ENCODE measurements around the gene CACNA1F. TPM values are rescaled to one million over a fixed set of nuclear protein-coding genes. Genes with fewer than 3 reads are reported as not detected.

The CACNA1F gene
- total and polyA plus RNA-seq, 2 donors: 0.05 to 0.10 TPM

- Histone ChIP-seq H3K4me3 (ENCODE audit: low read depth, low read length) (no peak overlapping the region), H3K27ac (ENCODE audit: low read depth) (no peak overlapping the region), H3K4me1 (ENCODE audit: insufficient read depth) (no peaks in the 10 kb centered on the region), H3K36me3 (ENCODE audit: insufficient read depth) (no peaks in the 10 kb centered on the region)
- DNase-seq (ENCODE audit: extremely low spot score): no peak
- 22% methylated on average over 28 of the region's 28 CpGs for WGBS
Observed at GRCh38 chrX:49209434-49210251, 23.5 kb downstream of the CACNA1F start.

- 88% methylated on average over 5 of the region's 5 CpGs for WGBS
- Histone ChIP-seq H3K36me3 (ENCODE audit: insufficient read depth) (no peaks in the 10 kb centered on the region), H3K4me1 (ENCODE audit: insufficient read depth) (no peaks in the 10 kb centered on the region), H3K27ac (ENCODE audit: low read depth) (no peak overlapping the region), H3K4me3 (ENCODE audit: low read depth, low read length) (no peak overlapping the region)
- DNase-seq (ENCODE audit: extremely low spot score): no peak
Observed at GRCh38 chrX:49208399-49208798, 24.7 kb downstream of the CACNA1F start.

DNA sequence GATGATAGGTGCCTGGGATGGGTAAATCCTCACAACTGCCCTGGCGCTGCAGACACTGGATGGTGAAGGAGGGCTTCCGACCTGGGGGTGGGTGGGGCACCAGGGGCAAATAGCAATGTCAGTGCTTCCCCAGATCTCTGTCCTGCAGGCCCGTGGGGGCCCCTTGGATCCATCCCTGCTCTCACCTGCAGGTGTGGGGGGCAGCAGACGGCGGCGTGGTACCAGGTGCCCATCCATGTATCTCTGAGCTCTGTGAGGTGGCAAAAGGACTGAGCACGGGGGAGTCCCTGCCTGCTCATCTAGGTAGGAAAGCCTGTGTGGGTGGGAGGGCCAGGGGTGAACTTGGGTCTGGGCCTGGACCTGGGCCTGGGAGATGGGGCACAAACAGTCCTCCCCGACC lies 26.6 kb downstream of the CACNA1F start:
- Histone ChIP-seq H3K36me3 (ENCODE audit: insufficient read depth) (no peaks in the 10 kb centered on the region), H3K4me1 (ENCODE audit: insufficient read depth) (no peaks in the 10 kb centered on the region), H3K27ac (ENCODE audit: low read depth) (no peak overlapping the region), H3K4me3 (ENCODE audit: low read depth, low read length) (no peak overlapping the region)
- no peak for DNase-seq (ENCODE audit: extremely low spot score)
- WGBS: 86% methylated on average over 8 of the region's 8 CpGs

DNA sequence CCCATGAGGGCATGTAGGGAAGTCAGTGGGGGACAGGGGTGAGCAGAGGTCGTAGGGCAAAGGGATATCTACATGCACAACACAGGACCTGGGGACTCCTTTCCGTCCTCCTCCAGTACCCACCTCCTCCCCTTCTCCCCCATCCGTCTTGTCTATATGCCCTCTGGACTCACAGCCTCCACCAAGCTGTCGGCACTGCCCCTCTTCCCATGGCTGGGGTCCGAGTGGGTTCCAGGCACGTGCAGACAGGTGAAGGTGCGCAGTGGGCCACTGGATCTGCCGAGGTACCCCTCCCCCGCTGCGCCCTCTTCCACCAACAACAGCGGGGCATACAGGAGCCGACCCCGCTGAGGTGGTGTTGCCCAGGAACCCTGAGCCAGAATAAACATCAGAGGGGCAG lies 27.7 kb downstream of the CACNA1F start:
- 84% methylated on average over 13 of the region's 13 CpGs for WGBS
- Histone ChIP-seq H3K4me1 (ENCODE audit: insufficient read depth) (no peaks in the 10 kb centered on the region), H3K27ac (ENCODE audit: low read depth) (no peak overlapping the region), H3K36me3 (ENCODE audit: insufficient read depth) (no peaks in the 10 kb centered on the region), H3K4me3 (ENCODE audit: low read depth, low read length) (no peak overlapping the region)
- DNase-seq (ENCODE audit: extremely low spot score): no peak

GRCh38 chrX:49204709-49205108 lies 28.4 kb downstream of the CACNA1F start:
- H3K27ac ChIP-seq (ENCODE audit: low read depth): no peak overlapping the region
- H3K4me3 ChIP-seq (ENCODE audit: low read depth, low read length): no peak overlapping the region
- H3K4me1 ChIP-seq (ENCODE audit: insufficient read depth): no peaks in the 10 kb centered on the region
- no peak for DNase-seq (ENCODE audit: extremely low spot score)
- H3K36me3 ChIP-seq (ENCODE audit: insufficient read depth): no peaks in the 10 kb centered on the region
- 46% methylated on average over 4 of the region's 4 CpGs for WGBS

DNA sequence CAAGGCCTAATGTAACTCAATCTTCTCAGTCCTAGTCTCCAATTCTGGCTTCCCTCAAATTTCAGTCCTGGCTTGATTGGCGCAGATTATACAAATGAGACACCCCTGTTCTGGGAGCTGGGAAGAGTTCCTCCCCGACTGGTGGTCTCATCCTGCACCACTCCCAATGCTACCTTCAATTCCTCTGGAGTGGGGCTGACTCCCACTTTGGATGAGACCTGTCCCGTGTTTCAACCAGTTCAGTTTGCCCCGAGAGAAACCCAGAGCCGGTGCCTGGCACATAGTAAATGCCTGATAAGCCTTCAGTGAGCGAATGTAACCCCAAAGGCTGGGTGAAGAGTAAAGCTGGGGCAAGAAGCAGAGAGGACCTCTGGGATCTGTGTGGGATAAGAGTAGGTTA lies 29.1 kb downstream of the CACNA1F start:
- DNase-seq (ENCODE audit: extremely low spot score): no peak
- H3K4me3 ChIP-seq (ENCODE audit: low read depth, low read length): no peak overlapping the region
- 86% methylated on average over 6 of the region's 6 CpGs for WGBS
- no peak overlapping the region for H3K27ac ChIP-seq (ENCODE audit: low read depth)
- H3K36me3 ChIP-seq (ENCODE audit: insufficient read depth): no peaks in the 10 kb centered on the region
- no peaks in the 10 kb centered on the region for H3K4me1 ChIP-seq (ENCODE audit: insufficient read depth)

- Histone ChIP-seq H3K4me1 (ENCODE audit: insufficient read depth) (no peaks in the 10 kb centered on the region), H3K36me3 (ENCODE audit: insufficient read depth) (no peaks in the 10 kb centered on the region), H3K27ac (ENCODE audit: low read depth) (no peak overlapping the region), H3K4me3 (ENCODE audit: low read depth, low read length) (no peak overlapping the region)
- 61% methylated on average over 3 of the region's 3 CpGs for WGBS
- no peak for DNase-seq (ENCODE audit: extremely low spot score)
Observed at GRCh38 chrX:49203536-49203935, 29.6 kb downstream of the CACNA1F start.

DNA sequence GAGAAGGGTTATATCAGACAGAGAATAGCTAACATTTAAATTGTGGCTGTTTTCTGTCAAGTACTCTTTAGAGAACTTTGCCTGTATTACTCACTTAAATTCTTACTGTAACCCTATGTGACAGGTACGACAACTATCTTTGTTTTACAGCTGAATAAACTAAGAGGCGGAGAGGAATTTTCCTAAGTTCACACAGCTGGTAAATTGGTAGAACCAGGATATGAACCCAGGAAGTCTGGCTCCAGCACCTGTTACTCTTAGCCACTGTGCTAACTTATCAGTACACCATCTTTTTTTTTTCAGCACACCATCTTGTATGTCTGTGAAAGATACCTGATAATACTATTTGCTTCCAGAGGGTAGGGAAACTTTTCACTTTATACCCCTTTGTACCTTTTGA lies 31.1 kb downstream of the CACNA1F start:
- no peak for DNase-seq (ENCODE audit: extremely low spot score)
- WGBS: 74% methylated on average over 2 of the region's 2 CpGs
- no peak overlapping the region for H3K4me3 ChIP-seq (ENCODE audit: low read depth, low read length)
- H3K4me1 ChIP-seq (ENCODE audit: insufficient read depth): no peaks in the 10 kb centered on the region
- no peak overlapping the region for H3K27ac ChIP-seq (ENCODE audit: low read depth)
- no peaks in the 10 kb centered on the region for H3K36me3 ChIP-seq (ENCODE audit: insufficient read depth)

GRCh38 chrX:49199906-49200771 lies 33.0 kb downstream of the CACNA1F start, which contains the start of gene SYP:
Gene SYP, minus strand, starts transcription at chrX:49200193. Its CDS starts 7 bp downstream, at chrX:49200186.
- peak; percentile 43 for DNase-seq (ENCODE audit: extremely low spot score)
- H3K4me3 ChIP-seq (ENCODE audit: low read depth, low read length): peak within 1 kb of the TSS; percentile 10
- H3K36me3 ChIP-seq (ENCODE audit: insufficient read depth): no peaks in the 10 kb centered on the region
- WGBS: under 1% methylated on average over 59 of the region's 61 CpGs
- no peak within 1 kb of the TSS for H3K27ac ChIP-seq (ENCODE audit: low read depth)
- no peaks in the 10 kb centered on the region for H3K4me1 ChIP-seq (ENCODE audit: insufficient read depth)

GRCh38 chrX:49199315-49199595 lies 33.9 kb downstream of the CACNA1F start:
- 6% methylated on average over 11 of the region's 11 CpGs for WGBS
- Histone ChIP-seq H3K27ac (ENCODE audit: low read depth) (no peak overlapping the region), H3K4me3 (ENCODE audit: low read depth, low read length) (no peak overlapping the region), H3K4me1 (ENCODE audit: insufficient read depth) (no peaks in the 10 kb centered on the region), H3K36me3 (ENCODE audit: insufficient read depth) (no peaks in the 10 kb centered on the region)
- DNase-seq (ENCODE audit: extremely low spot score): no peak

GRCh38 chrX:49198540-49199314 lies 34.4 kb downstream of the CACNA1F start:
- no peak overlapping the region for H3K27ac ChIP-seq (ENCODE audit: low read depth)
- DNase-seq (ENCODE audit: extremely low spot score): no peak
- H3K36me3 ChIP-seq (ENCODE audit: insufficient read depth): no peaks in the 10 kb centered on the region
- no peaks in the 10 kb centered on the region for H3K4me1 ChIP-seq (ENCODE audit: insufficient read depth)
- WGBS: 15% methylated on average over 12 of the region's 12 CpGs
- H3K4me3 ChIP-seq (ENCODE audit: low read depth, low read length): no peak overlapping the region

DNA sequence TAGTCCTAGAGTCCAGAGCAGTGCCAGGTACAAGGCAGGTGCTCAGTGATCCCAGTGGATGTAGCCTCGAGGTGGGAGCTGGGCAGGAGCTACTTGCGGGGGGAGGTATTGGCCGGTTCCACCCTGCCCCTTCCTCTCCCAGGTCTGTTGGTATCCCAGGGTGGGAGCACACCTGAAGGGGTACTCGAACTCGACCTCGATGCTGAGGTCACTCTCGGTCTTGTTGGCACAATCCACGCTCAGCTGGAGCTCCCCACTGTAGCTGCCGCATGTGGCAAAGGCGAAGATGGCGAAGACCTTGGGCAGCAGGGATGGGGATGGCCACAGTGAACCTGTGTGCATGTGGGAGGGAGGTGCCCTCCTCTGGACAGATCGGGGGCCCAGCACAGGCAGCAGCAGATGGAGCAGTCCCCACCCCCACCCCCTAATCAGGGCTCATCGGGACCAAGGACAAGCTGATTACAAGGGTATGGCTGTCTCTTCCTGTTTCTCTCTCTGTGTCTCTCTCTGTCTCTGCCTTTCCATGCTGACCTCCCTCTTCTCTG lies 35.5 kb downstream of the CACNA1F start:
- no peak overlapping the region for H3K27ac ChIP-seq (ENCODE audit: low read depth)
- H3K4me3 ChIP-seq (ENCODE audit: low read depth, low read length): no peak overlapping the region
- no peaks in the 10 kb centered on the region for H3K36me3 ChIP-seq (ENCODE audit: insufficient read depth)
- no peak for DNase-seq (ENCODE audit: extremely low spot score)
- WGBS: 73% methylated on average over 13 of the region's 13 CpGs
- no peaks in the 10 kb centered on the region for H3K4me1 ChIP-seq (ENCODE audit: insufficient read depth)

DNA sequence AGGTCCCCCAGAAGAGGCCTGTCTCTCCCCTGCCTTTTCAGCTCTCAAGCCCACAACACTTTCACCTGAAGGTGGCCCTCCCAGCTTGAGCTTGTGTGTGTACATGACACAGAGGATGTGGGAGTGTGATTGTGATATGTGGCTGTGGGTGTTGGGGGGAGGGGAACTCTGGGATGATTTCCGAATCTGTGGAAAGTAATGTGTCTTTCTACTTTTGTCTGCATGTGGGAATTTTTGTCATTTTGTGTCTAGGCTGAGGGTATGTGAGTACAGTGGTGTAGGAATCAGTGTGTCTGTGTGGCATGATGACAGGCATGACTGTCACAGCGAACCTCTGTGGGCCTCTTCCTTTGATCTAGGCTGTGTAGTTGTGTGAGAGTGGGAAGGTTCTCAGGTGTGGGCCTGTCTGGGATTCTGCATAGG lies 39.6 kb downstream of the CACNA1F start:
- Histone ChIP-seq H3K4me3 (ENCODE audit: low read depth, low read length) (no peak overlapping the region), H3K4me1 (ENCODE audit: insufficient read depth) (no peaks in the 10 kb centered on the region), H3K36me3 (ENCODE audit: insufficient read depth) (no peaks in the 10 kb centered on the region), H3K27ac (ENCODE audit: low read depth) (no peak overlapping the region)
- 81% methylated on average over 2 of the region's 2 CpGs for WGBS
- DNase-seq (ENCODE audit: extremely low spot score): no peak
